Measurements from ENCODE around the gene RCBTB1.
A peak's percentile ranks its signal among the peaks of the same experiment; 100 is the strongest.
"Not testable (repeated sequence)": the region's sequence is repeated elsewhere in the genome, so short reads cannot be mapped to it uniquely, and the experiment has no call there.

The RCBTB1 gene

DNA sequence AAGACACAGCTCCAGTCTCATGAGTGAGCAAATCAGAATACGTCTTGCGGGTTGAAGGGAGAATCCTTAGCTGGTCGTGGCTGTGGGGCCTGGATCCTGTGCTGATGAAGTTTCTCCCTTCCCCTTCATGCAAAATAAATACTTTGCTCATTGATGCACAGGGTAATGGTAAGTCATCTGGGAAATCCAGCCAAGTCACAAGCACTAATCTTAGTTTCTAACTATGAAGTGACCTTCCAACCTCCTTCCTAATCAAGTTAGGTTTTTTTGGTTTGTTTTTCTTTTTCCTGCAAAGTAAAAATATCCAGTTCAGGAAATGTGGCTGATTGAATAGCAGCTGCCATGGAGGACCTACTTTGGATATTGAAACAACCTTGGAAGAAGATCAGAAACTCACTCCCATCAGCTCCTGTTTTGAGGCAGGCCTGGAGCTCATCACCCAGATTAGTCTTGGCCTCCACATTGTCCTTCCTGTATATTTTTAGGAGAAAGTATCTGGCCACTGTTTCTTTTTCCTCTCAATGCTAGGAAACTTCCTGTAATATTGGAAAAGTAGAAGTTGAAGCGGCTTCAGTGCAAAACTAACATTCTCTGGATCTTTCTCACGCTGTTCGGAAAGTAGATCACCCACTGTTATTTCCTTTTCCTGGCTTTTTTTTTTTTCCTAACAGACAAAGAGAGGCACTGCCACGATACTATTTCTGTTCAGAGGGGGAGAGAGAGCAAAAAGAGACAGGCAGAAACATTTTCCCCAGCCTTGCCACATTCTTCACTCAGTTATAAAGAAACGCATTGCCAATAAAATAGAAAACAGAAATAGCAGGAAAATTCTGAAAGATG, 30.7 kb upstream of the RCBTB1 start:
- no peak overlapping the region for H3K4me3 ChIP-seq (ENCODE audit: low read length)
- no peak for DNase-seq (ENCODE audit: low read depth)

DNA sequence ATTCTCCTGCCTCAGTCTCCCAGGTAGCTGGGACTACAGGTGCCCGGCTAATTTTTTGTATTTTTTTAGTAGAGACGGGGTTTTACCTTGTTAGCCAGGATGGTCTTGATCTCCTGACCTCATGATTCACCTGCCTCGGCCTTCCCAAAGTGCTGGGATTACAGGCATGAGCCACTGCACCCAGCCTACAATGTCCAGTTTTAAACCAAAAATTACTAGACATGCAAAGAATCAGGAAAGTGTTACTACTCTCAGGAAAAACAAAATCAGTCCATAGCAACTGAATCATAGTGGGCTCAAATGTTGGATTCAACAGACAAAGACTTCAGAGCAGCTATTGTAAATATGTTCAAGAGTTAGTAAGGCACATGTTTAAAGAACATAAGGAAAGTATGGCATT, 26.7 kb upstream of the RCBTB1 start:
- not testable (repeated sequence) for DNase-seq (ENCODE audit: low read depth); H3K4me3 ChIP-seq (ENCODE audit: low read length)

More for the DNA sequence above, 30.7 kb upstream of the RCBTB1 start:
- TF ChIP-seq, protein P1, sequence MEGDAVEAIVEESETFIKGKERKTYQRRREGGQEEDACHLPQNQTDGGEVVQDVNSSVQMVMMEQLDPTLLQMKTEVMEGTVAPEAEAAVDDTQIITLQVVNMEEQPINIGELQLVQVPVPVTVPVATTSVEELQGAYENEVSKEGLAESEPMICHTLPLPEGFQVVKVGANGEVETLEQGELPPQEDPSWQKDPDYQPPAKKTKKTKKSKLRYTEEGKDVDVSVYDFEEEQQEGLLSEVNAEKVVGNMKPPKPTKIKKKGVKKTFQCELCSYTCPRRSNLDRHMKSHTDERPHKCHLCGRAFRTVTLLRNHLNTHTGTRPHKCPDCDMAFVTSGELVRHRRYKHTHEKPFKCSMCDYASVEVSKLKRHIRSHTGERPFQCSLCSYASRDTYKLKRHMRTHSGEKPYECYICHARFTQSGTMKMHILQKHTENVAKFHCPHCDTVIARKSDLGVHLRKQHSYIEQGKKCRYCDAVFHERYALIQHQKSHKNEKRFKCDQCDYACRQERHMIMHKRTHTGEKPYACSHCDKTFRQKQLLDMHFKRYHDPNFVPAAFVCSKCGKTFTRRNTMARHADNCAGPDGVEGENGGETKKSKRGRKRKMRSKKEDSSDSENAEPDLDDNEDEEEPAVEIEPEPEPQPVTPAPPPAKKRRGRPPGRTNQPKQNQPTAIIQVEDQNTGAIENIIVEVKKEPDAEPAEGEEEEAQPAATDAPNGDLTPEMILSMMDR (conservative IDR thresholded peaks at IDR 0.05; ENCODE audit: low read length), result no peak

DNA sequence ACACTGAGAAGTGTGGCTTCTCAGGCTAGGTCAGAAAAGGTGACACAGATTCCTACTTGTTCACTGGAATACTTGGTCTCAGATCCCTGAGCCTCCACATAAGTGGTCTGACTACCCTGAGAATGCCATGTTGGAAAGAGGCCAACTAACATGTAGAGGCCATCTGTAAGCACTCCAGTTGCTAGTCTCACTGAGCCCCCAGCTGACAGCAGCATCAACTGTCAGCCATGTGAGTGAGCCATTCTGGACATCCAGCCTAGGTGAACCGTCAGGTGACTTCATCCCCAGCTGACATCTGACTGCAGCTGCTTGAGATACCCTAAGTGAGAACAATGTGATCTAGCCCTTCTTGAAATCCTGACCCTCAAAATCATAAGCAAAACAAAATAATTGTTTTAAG, 24.8 kb upstream of the RCBTB1 start:
- DNase-seq (ENCODE audit: low read depth), result no peak
- H3K4me3 ChIP-seq (ENCODE audit: low read length), result no peak overlapping the region
- TF ChIP-seq, protein P1 (conservative IDR thresholded peaks at IDR 0.05; ENCODE audit: low read length), result no peak

DNA sequence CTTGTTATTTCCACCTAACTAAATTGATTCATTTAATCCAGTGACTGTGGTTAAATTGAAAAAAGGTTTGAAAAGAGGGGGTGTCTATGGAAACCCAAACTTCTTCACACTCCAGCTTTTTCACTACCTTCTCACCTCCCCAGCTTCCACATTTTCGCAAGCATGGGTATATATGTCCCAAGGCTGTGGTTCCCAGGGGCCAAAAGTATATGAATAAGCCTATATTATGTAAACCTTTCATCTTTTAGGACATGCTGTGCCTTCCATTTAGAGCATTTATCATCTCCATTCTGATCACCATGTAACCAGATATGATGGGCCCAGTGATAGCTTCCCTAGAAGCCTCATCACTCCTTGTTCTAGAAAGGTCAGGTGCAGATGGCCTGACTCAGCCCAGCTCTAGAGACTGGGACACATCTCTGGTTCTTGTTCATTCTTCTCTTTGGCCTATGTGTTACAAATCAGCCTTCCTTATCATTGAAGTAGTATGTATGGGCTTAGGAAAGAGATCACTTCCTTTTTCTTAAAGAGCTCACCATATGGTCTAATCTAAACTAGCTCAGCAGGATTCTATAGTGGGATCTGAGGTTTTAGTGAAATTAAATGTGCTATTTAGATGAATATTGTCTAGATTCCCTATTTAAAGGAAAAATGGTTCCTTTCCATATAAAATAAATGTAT, 23.4 kb upstream of the RCBTB1 start:
- TF ChIP-seq, protein P1 (conservative IDR thresholded peaks at IDR 0.05; ENCODE audit: low read length), result no peak
- DNase-seq (ENCODE audit: low read depth), result no peak
- no peak overlapping the region for H3K4me3 ChIP-seq (ENCODE audit: low read length)

DNA sequence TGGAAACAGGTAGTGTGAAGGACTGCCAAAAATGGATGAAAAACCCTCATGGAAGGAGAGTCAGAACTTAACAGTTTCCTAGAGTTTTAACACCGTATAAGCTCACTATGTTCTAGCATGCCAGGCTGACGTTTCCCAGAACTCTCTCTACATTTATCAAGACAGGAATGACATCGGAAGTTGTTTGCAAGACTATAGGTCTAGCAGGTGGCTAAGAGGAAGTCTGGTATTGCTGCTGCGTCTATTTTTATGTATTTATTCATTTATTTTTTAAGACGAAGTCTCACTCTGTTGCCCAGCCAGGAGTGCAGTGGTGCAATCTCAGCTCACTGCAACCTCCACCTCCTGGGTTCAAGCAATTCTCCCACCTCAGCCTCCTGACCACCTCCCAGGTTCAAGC, 22.4 kb upstream of the RCBTB1 start:
- no peak for DNase-seq (ENCODE audit: low read depth)
- TF ChIP-seq, protein P1 (conservative IDR thresholded peaks at IDR 0.05; ENCODE audit: low read length), result no peak
- no peak overlapping the region for H3K4me3 ChIP-seq (ENCODE audit: low read length)

DNA sequence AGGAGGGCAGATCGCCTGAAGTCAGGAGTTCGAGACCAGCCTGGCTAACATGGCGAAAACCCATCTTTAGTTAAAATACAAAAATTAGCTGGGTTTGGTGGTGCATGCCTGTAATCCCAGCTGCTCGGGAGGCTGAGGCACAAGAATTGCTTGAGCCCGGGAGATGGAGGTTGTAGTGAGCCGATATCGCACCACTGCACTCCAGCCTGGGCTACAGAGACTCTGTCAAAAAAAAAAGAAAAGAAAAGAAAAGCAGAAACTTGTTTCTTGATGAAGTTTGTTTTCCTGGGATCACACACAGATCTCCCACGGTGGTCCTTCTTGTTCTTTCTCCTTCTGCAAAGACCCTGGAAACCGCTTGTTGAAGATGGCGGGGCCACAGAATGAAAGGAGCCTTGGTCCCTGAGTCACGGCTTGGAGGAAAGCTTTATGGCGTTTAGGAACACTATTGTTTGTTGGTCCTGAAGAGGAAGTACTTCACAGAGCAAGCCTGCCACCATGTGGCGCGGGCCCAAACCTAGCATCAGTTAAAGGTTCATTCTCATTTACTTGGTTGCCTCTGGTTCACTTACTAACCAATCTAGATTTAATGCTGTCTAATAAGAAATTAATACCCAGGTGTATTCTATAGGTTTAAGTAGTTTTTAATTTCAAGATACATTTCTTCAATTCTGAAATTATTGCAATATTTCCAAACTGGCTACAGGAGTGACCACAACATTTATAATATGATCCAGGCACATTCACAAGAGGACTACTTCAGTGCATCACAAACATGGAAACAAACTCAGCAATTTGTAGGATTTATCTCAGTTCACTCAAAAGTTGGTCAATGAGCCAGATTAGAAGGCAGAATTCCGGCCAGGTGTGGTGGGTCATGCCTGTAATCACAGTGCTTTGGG, 21.6 kb upstream of the RCBTB1 start:
- TF ChIP-seq, protein P1 (conservative IDR thresholded peaks at IDR 0.05; ENCODE audit: low read length), result peak; percentile 83
- peak overlapping the region; percentile 49 for H3K4me3 ChIP-seq (ENCODE audit: low read length)

DNA sequence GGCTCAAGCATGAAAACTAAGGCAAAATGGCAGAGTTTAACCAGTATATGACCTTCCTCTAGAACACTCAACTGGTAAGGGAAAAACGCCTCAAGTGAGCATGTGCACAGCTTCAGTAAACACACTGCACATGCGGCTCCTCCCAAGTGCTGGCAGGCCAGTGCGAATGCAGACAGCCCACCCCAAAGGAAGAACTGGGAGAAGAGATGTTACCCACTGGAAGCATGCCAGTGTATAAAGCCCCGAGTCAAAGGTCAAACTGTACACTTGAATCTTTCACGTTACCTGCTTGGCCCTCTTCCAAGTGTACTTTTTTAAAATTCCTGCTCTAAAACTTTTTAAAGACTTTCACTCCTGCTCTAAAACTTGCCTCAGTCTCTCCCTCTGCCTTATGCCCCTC, 19.2 kb upstream of the RCBTB1 start:
- TF ChIP-seq, protein P1 (conservative IDR thresholded peaks at IDR 0.05; ENCODE audit: low read length), result no peak
- no peak for DNase-seq (ENCODE audit: low read depth)
- H3K4me3 ChIP-seq (ENCODE audit: low read length), result no peak overlapping the region

More for the DNA sequence above, 21.6 kb upstream of the RCBTB1 start:
- DNase-seq (ENCODE audit: low read depth), result peak; percentile 87

DNA sequence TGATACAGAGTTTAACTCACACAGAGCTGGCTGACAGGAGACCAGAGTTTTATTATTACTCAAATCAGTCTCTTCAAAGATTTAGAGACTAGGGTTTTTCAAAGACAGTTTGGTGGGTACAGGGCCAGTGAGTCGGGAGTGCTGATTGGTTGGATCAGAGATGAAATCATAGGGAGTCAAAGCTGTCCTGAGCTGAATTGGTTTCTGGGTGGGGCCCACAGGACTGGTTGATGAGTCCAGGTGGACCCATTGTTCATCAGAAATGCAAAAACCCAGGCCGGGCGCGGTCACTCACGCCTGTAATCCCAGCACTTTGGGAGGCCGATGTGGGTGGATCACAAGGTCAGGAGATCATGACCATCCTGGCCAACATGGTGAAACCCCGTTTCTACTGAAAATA, 17.3 kb upstream of the RCBTB1 start:
- not testable (repeated sequence) for H3K4me3 ChIP-seq (ENCODE audit: low read length); DNase-seq (ENCODE audit: low read depth)

All from AG10803 (cell line).